Smooth muscle cell (in vitro differentiated cells): ENCODE measurements around the gene C13orf42. TPM values are rescaled to one million over a fixed set of nuclear protein-coding genes. Genes with fewer than 3 reads are reported as not detected.
"Not testable (repeated sequence)": the region's sequence is repeated elsewhere in the genome, so short reads cannot be mapped to it uniquely, and the experiment has no call there.

Experiments used
- DNase-seq: peaks from one replicate; lab custom pipeline; 2025; ENCODE audit not compliant: unreplicated experiment; lab: John Stamatoyannopoulos, UW
- H2AFZ ChIP-seq: fragments of 200-600 bp; sonication (generic); 2 replicates; pipeline ENCODE4 v1.6.0; 2016; ENCODE audit warnings: antibody characterized with exemption, low read depth, mild to moderate bottlenecking
- H3F3A ChIP-seq: fragments of 200-600 bp; sonication (generic); 2 replicates; pipeline ENCODE4 v1.6.0; 2017; ENCODE audit warnings: antibody characterized with exemption, low read depth
- H3K27ac ChIP-seq: fragments of 200-600 bp; sonication (generic); 2 replicates; pipeline ENCODE4 v1.5.1; 2016; ENCODE audit warnings: low read depth, mild to moderate bottlenecking
- H3K27me3 ChIP-seq: fragments of 200-600 bp; sonication (generic); 2 replicates; pipeline ENCODE4 v1.6.1; 2016; ENCODE audit warnings: low read depth, mild to moderate bottlenecking
- H3K36me3 ChIP-seq: fragments of 200-600 bp; sonication (generic); 2 replicates; pipeline ENCODE4 v1.5.1; 2016; ENCODE audit warnings: low read depth
- H3K4me1 ChIP-seq: fragments of 200-600 bp; sonication (generic); 2 replicates; pipeline ENCODE4 v1.5.1; 2016; ENCODE audit warnings: low read depth
- H3K4me2 ChIP-seq: fragments of 200-600 bp; sonication (generic); 2 replicates; pipeline ENCODE4 v1.6.0; 2016; ENCODE audit warnings: mild to moderate bottlenecking
- H3K4me3 ChIP-seq: fragments of 200-600 bp; sonication (generic); 2 replicates; pipeline ENCODE4 v1.5.1; 2016; ENCODE audit warnings: mild to moderate bottlenecking
- H3K79me2 ChIP-seq: fragments of 200-600 bp; sonication (generic); 2 replicates; pipeline ENCODE4 v1.6.0; 2016; ENCODE audit warnings: low read depth, mild to moderate bottlenecking
- H3K9ac ChIP-seq: fragments of 200-600 bp; sonication (generic); 2 replicates; pipeline ENCODE4 v1.6.0; 2016; ENCODE audit warnings: low read depth
- H3K9me3 ChIP-seq: fragments of 200-600 bp; sonication (generic); replicated peaks from 2 replicates; pipeline ENCODE4 v1.5.1; 2016; ENCODE audit warnings: low read depth
- H4K20me1 ChIP-seq: fragments of 200-600 bp; sonication (generic); 2 replicates; pipeline ENCODE4 v1.6.0; 2016; ENCODE audit warnings: low read depth
- CTCF ChIP-seq: fragments of 200-600 bp; sonication (generic); IDR thresholded peaks from 2 replicates; pipeline ENCODE4 v1.5.1; 2017; ENCODE audit warnings: borderline replicate concordance, mild to moderate bottlenecking, antibody characterized with exemption; ENCODE audit not compliant: insufficient read depth, poor library complexity, severe bottlenecking
- WGBS: methylation state at CpG from one replicate; pipeline ENCODE4 v1.1.7; 2016; ENCODE audit warnings: low lambda C conversion rate; 5-methylcytosine and 5-hydroxymethylcytosine counted together
- polyA plus RNA-seq: library from polyadenylated mRNA; unstranded; fragments of >200 nt; fragmentation: Nextera tagmentation; extraction: Ambion mirVana; gene quantifications from 2 replicates; pipeline ENCODE4 v1.2.1, GENCODE V29; 2016
- total RNA-seq: library from RNA; depleted of rRNA; stranded (reverse); fragments of >200 nt; gene quantifications from 2 replicates; pipeline ENCODE4 v1.2.3, GENCODE V29; 2014

C13orf42 gene
- total and polyA plus RNA-seq, 2 experiments from 2014 or later: not detected

- Histone ChIP-seq H2AFZ (no peak overlapping the region), H3K79me2 (no peaks in the 10 kb centered on the region), H3K27ac (no peak overlapping the region), H3K9ac (no peak overlapping the region), H3K4me1 (peaks cover 17% of the 10 kb centered on the region), H3F3A (no peaks in the 10 kb centered on the region), H3K9me3 (no peaks in the 10 kb centered on the region), H4K20me1 (no peaks in the 10 kb centered on the region), H3K4me3 (no peak overlapping the region), H3K36me3 (no peaks in the 10 kb centered on the region), H3K4me2 (no peak overlapping the region), H3K27me3 (no peaks in the 10 kb centered on the region)
- 97% methylated on average over 4 of the region's 4 CpGs for WGBS
- DNase-seq: no peak
- no peak for TF ChIP-seq CTCF
These were observed 17.5 kb downstream of the C13orf42 start for GRCh38 chr13:51093574-51093973.

- Histone ChIP-seq H3K36me3 (no peaks in the 10 kb centered on the region), H3K27ac (no peak overlapping the region), H2AFZ (no peak overlapping the region), H3K79me2 (no peaks in the 10 kb centered on the region), H3K4me2 (no peak overlapping the region), H3F3A (no peaks in the 10 kb centered on the region), H3K9me3 (no peaks in the 10 kb centered on the region), H3K27me3 (no peaks in the 10 kb centered on the region), H3K9ac (no peak overlapping the region), H3K4me1 (peaks cover 1% of the 10 kb centered on the region), H3K4me3 (no peak overlapping the region), H4K20me1 (no peaks in the 10 kb centered on the region)
- TF ChIP-seq CTCF: no peak
- WGBS: 89% methylated on average over 4 of the region's 4 CpGs
- DNase-seq: no peak
These were observed 19.2 kb downstream of the C13orf42 start for GRCh38 chr13:51091839-51092238.

- Histone ChIP-seq H3F3A (no peaks in the 10 kb centered on the region), H2AFZ (no peak overlapping the region), H3K9ac (no peak overlapping the region), H3K36me3 (no peaks in the 10 kb centered on the region), H4K20me1 (no peaks in the 10 kb centered on the region), H3K4me1 (no peaks in the 10 kb centered on the region), H3K9me3 (no peaks in the 10 kb centered on the region), H3K27ac (no peak overlapping the region), H3K79me2 (no peaks in the 10 kb centered on the region), H3K4me2 (no peak overlapping the region), H3K27me3 (no peaks in the 10 kb centered on the region), H3K4me3 (no peak overlapping the region)
- WGBS: 93% methylated on average over 5 of the region's 5 CpGs
- no peak for TF ChIP-seq CTCF
- no peak for DNase-seq
These were observed 27.4 kb downstream of the C13orf42 start for GRCh38 chr13:51083706-51084105.

- not testable (repeated sequence) for H3K36me3 ChIP-seq, H3K4me3 ChIP-seq, H3K4me1 ChIP-seq, H3K9me3 ChIP-seq, H3K4me2 ChIP-seq, H3K27me3 ChIP-seq, H3K27ac ChIP-seq, H3F3A ChIP-seq, H2AFZ ChIP-seq, H3K79me2 ChIP-seq, DNase-seq, H3K9ac ChIP-seq, H4K20me1 ChIP-seq
- WGBS: 83% methylated on average over 13 of the region's 23 CpGs
These were observed 30.5 kb downstream of the C13orf42 start for GRCh38 chr13:51080478-51081065.
